Keratinocyte (primary cell): Measurements from ENCODE around the gene LGSN. TPM values are rescaled to one million over a fixed set of nuclear protein-coding genes. Genes with fewer than 3 reads are reported as not detected.
"Not testable (repeated sequence)": the region's sequence is repeated elsewhere in the genome, so short reads cannot be mapped to it uniquely, and the experiment has no call there.

ENCODE experiments used
- DNase-seq: peaks from one replicate; pipeline ENCODE4 v3.0.0-alpha.2; 2011; ENCODE audit warnings: low read depth, missing footprints, low spot score
- FAIRE-seq: peaks from 2 replicates; lab custom pipeline; 2011; peaks lifted over from hg19 to GRCh38; lab: Jason Lieb, UNC
- H2AFZ ChIP-seq: 2 replicates; pipeline ENCODE4 v1.6.0; 2012; ENCODE audit warnings: low read length, control low read depth, inconsistent platforms; ENCODE audit not compliant: control insufficient read depth
- H3K27ac ChIP-seq: 2 replicates; pipeline ENCODE4 v1.5.1; 2011; ENCODE audit warnings: low read length; ENCODE audit not compliant: control insufficient read depth, insufficient read depth
- H3K27me3 ChIP-seq: 3 replicates; pipeline ENCODE4 v1.6.0; 2011; ENCODE audit warnings: low read length; ENCODE audit not compliant: control insufficient read depth, insufficient read depth; ENCODE audit errors: extremely low read depth
- H3K36me3 ChIP-seq, 2 experiments: 2 replicates in 1 of 2; 3 replicates in 1 of 2; pipeline ENCODE4 v1.5.1; 2011; ENCODE audit warnings: low read length in 2 of 2, mild to moderate bottlenecking in 1 of 2; ENCODE audit not compliant: control insufficient read depth in 2 of 2, insufficient read depth in 2 of 2; ENCODE audit errors: extremely low read depth in 1 of 2
- H3K4me1 ChIP-seq: 3 replicates; pipeline ENCODE4 v1.5.1; 2011; ENCODE audit warnings: low read length; ENCODE audit not compliant: control insufficient read depth, insufficient read depth; ENCODE audit errors: extremely low read depth
- H3K4me2 ChIP-seq: 3 replicates; pipeline ENCODE4 v1.6.0; 2011; ENCODE audit warnings: low read depth, low read length; ENCODE audit not compliant: control insufficient read depth, insufficient read depth; ENCODE audit errors: extremely low read depth
- H3K4me3 ChIP-seq, 3 experiments: fragments of 200-600 bp in 1 of 3; sonication (generic) in 1 of 3; 2 replicates in 2 of 3; 3 replicates in 1 of 3; pipeline ENCODE4 v1.5.1; 2011 to 2016; ENCODE audit warnings: low read length in 3 of 3, mild to moderate bottlenecking in 3 of 3, control low read depth in 2 of 3, inconsistent platforms in 1 of 3, low read depth in 1 of 3, mixed read lengths in 1 of 3, mixed run types in 1 of 3, moderate library complexity in 1 of 3; ENCODE audit not compliant: control insufficient read depth in 2 of 3, insufficient read depth in 2 of 3; ENCODE audit errors: extremely low read depth in 1 of 3
- H3K79me2 ChIP-seq: 2 replicates; pipeline ENCODE4 v1.6.0; 2012; ENCODE audit warnings: low read length; ENCODE audit not compliant: control insufficient read depth, insufficient read depth
- H3K9ac ChIP-seq: 3 replicates; pipeline ENCODE4 v1.6.0; 2011; ENCODE audit warnings: low read length; ENCODE audit not compliant: control insufficient read depth, insufficient read depth; ENCODE audit errors: extremely low read depth
- H3K9me1 ChIP-seq: 3 replicates; pipeline ENCODE4 v1.6.0; 2011; ENCODE audit warnings: low read length; ENCODE audit not compliant: control insufficient read depth, insufficient read depth; ENCODE audit errors: extremely low read depth
- H3K9me3 ChIP-seq: 2 replicates; pipeline ENCODE4 v1.5.1; 2012; ENCODE audit warnings: low read depth, low read length; ENCODE audit not compliant: control insufficient read depth
- H4K20me1 ChIP-seq: 3 replicates; pipeline ENCODE4 v1.6.0; 2011; ENCODE audit warnings: low read length; ENCODE audit not compliant: control insufficient read depth, insufficient read depth; ENCODE audit errors: extremely low read depth
- CTCF ChIP-seq, 3 experiments: IDR thresholded peaks in 1 of 3; conservative IDR thresholded peaks in 1 of 3; optimal IDR thresholded peaks in 1 of 3; 2 replicates in 2 of 3; 3 replicates in 1 of 3; pipeline versions ENCODE3 to v1.5.1; 2011; ENCODE audit warnings: low read length in 3 of 3, mild to moderate bottlenecking in 3 of 3, moderate library complexity in 2 of 3, control low read depth in 1 of 3, inconsistent platforms in 1 of 3; ENCODE audit not compliant: insufficient read depth in 2 of 3; ENCODE audit errors: extremely low read depth in 1 of 3
- EZH2 ChIP-seq: IDR thresholded peaks from one replicate; pipeline ENCODE4 v1.6.1; 2012; ENCODE audit warnings: inconsistent platforms, mild to moderate bottlenecking, low read length, moderate library complexity
- dilution Hi-C: fragments of 300-500 bp; cut with MboI; formaldehyde crosslinking; loops from one replicate; pipeline ENCODE4 v1.7.0; 2020; ENCODE audit warnings: low sequenced_read_pairs; ENCODE audit not compliant: extremely low pct_ligation_motif_present
- polyA minus RNA-seq, 3 experiments: library from RNA; depleted of rRNA, polyadenylated mRNA; stranded (reverse); fragments of >200 nt; gene quantifications; 1 replicate in 1 of 3; 2 replicates in 1 of 3; 3 replicates in 1 of 3; pipeline ENCODE4 v1.2.3, GENCODE V29; 2011
- polyA plus RNA-seq, 5 experiments: library from polyadenylated mRNA; depleted of rRNA in 3 of 5; stranded (reverse) in 3 of 5; stranded (forward) in 1 of 5; unstranded in 1 of 5; fragments of >200 nt; gene quantifications; 1 replicate in 1 of 5; 2 replicates in 3 of 5; 3 replicates in 1 of 5; pipeline versions ENCODE4 v1.2.1 to v1.2.3, GENCODE V29; 2011 to 2012; ENCODE audit warnings: missing spikeins in 2 of 5, low read depth in 1 of 5, low replicate concordance in 1 of 5

The LGSN gene
- polyA plus RNA-seq = not detected in 3 replicates
- polyA plus RNA-seq (2011; ENCODE audit: low read depth) = not detected
- not detected in 2 replicates for polyA plus RNA-seq (2011; cell fraction: cytosol; rRNA removed)
- not detected in 2 replicates for polyA plus RNA-seq (2011; cell fraction: nucleus; rRNA removed)
- polyA plus RNA-seq (2012; ENCODE audit: low replicate concordance) = not detected in 2 replicates
- polyA minus RNA-seq = not detected in 3 replicates
- not detected for polyA minus RNA-seq (2011; cell fraction: cytosol; rRNA and poly(A)+ RNA removed)
- polyA minus RNA-seq (2011; cell fraction: nucleus; rRNA and poly(A)+ RNA removed) = not detected in 2 replicates

- Histone ChIP-seq H3K27ac (no peak within 1 kb of the TSS), H4K20me1 (no peaks in the 10 kb centered on the region), H3K9ac (no peak within 1 kb of the TSS), H2AFZ (no peak within 1 kb of the TSS), H3K4me1 (no peaks in the 10 kb centered on the region), H3K4me3 (no peak within 1 kb of the TSS), H3K4me2 (no peak within 1 kb of the TSS), H3K9me1 (no peaks in the 10 kb centered on the region), H3K36me3 (no peaks in the 10 kb centered on the region), H3K79me2 (no peaks in the 10 kb centered on the region), H3K27me3 (no peaks in the 10 kb centered on the region), H3K9me3 (no peaks in the 10 kb centered on the region)
- dilution Hi-C loops = no loop called here
- no peak for DNase-seq
- TF ChIP-seq CTCF (optimal IDR thresholded peaks at IDR 0.05 in 1 of 3, IDR thresholded peaks at IDR 0.05 in 1 of 3, conservative IDR thresholded peaks at IDR 0.05 in 1 of 3; ENCODE audit: extremely low read depth in 1 of 3, insufficient read depth in 2 of 3, low read length in 3 of 3) (no peak), EZH2 (no peak)
- FAIRE-seq = no peak
Measured at GRCh38 chr6:63319939-63320338, at the start of gene LGSN. Gene LGSN, minus strand, starts transcription at chr6:63319983. Its CDS starts 40 bp downstream, at chr6:63319943.

DNA sequence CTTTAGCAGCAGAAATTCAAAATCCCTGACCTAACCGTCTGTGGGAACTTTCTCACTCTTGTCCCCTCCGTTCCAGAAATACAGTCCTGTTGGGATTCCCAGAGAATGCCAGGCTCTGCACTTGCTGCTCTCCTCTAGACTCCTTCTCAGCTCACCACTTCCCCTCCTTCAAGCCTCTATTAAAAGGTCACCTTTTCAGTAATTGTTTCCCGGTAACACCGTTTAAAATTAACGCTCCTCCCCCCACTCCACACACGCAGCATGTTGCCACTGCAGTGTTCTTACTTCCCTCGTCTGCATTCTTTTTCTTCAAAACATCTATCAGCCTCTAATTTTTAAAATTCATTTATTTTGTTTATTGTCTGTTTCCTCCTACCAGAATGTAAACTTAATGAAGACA is 48.6 kb upstream of the LGSN start:
- H3K9me3 ChIP-seq = no peaks in the 10 kb centered on the region
- no peaks in the 10 kb centered on the region for H3K79me2 ChIP-seq
- TF ChIP-seq EZH2 = no peak
- no peak for TF ChIP-seq CTCF (optimal IDR thresholded peaks at IDR 0.05 in 1 of 3, IDR thresholded peaks at IDR 0.05 in 1 of 3, conservative IDR thresholded peaks at IDR 0.05 in 1 of 3; ENCODE audit: extremely low read depth in 1 of 3, insufficient read depth in 2 of 3, low read length in 3 of 3)
- no peak overlapping the region for H3K4me3 ChIP-seq
- H3K27me3 ChIP-seq = no peaks in the 10 kb centered on the region
- no peaks in the 10 kb centered on the region for H3K36me3 ChIP-seq
- no peak for FAIRE-seq
- no peak overlapping the region for H2AFZ ChIP-seq
- no peaks in the 10 kb centered on the region for H4K20me1 ChIP-seq
- no peaks in the 10 kb centered on the region for H3K4me1 ChIP-seq
- H3K9me1 ChIP-seq = no peaks in the 10 kb centered on the region
- no peak overlapping the region for H3K4me2 ChIP-seq
- H3K27ac ChIP-seq = no peak overlapping the region
- dilution Hi-C loops = no loop called here
- no peak overlapping the region for H3K9ac ChIP-seq
- DNase-seq = no peak

- H2AFZ ChIP-seq, H3K27ac ChIP-seq, DNase-seq, H3K4me3 ChIP-seq, dilution Hi-C loops, H3K4me2 ChIP-seq, H3K4me1 ChIP-seq, H4K20me1 ChIP-seq, H3K36me3 ChIP-seq, FAIRE-seq, H3K9me3 ChIP-seq, H3K9me1 ChIP-seq, H3K9ac ChIP-seq, H3K79me2 ChIP-seq, H3K27me3 ChIP-seq: not testable (repeated sequence)
Measured at GRCh38 chr6:63362500-63363120, 42.8 kb upstream of the LGSN start.

GRCh38 chr6:63357384-63357783 is 37.6 kb upstream of the LGSN start:
- H3K9ac ChIP-seq, H3K27ac ChIP-seq, H3K4me3 ChIP-seq, H3K9me3 ChIP-seq, H3K36me3 ChIP-seq, H4K20me1 ChIP-seq, H2AFZ ChIP-seq, H3K27me3 ChIP-seq, H3K79me2 ChIP-seq, H3K4me1 ChIP-seq, DNase-seq, H3K9me1 ChIP-seq, H3K4me2 ChIP-seq, dilution Hi-C loops, FAIRE-seq: not testable (repeated sequence)
